Neural progenitor cell (in vitro differentiated cells): ENCODE data around the gene IGSF10.

Source experiments
- CTCF ChIP-seq: fragments of 200-600 bp; sonication (generic); IDR thresholded peaks from 2 replicates; pipeline ENCODE4 v1.5.1; 2017; ENCODE audit warnings: antibody characterized with exemption, mild to moderate bottlenecking
- EZH2 ChIP-seq: fragments of 200-600 bp; sonication (generic); IDR thresholded peaks from 2 replicates; pipeline ENCODE4 v1.6.1; 2017; ENCODE audit warnings: antibody characterized with exemption, mild to moderate bottlenecking, moderate library complexity
- EZH2phosphoT487 ChIP-seq: fragments of 200-600 bp; sonication (generic); IDR thresholded peaks from 2 replicates; pipeline ENCODE4 v1.6.1; 2017; ENCODE audit warnings: antibody characterized with exemption

GRCh38 chr3:151415289-151415688, 45.6 kb downstream of the IGSF10 start:
- TF ChIP-seq CTCF, result no peak
- TF ChIP-seq EZH2, result no peak
- no peak for TF ChIP-seq EZH2phosphoT487
